Measurements from ENCODE around the gene PHKG1. TPM values are rescaled to one million over a fixed set of nuclear protein-coding genes. Genes with fewer than 3 reads are reported as not detected.
"Not testable (repeated sequence)": the region's sequence is repeated elsewhere in the genome, so short reads cannot be mapped to it uniquely, and the experiment has no call there.

Gene PHKG1
- total RNA-seq, 1 experiment from 2014 or later: 0.21 TPM

DNA sequence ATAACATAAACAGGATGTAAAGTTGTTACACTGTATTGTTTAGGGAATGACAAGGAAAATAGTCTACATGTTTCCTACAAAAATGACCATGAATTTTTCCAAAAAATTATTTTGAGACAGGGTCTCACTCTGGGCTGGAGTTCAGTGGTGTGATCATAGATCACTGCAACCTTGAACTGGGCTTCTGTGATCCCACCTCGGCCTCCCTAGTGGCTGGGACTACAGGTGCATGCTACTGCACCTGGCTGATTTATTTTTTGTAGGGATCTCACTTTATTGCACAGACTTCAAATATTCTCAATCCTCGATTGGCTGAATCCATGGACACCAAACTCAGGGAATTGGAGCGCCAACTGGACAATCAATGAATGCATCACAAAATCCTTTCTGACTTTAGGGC is 6.9 kb upstream of the PHKG1 start:
- Histone ChIP-seq H3K36me3 (peaks cover 63% of the 10 kb centered on the region), H3K9me3 (replicated peaks) (no peaks in the 10 kb centered on the region), H3K4me3 (no peak overlapping the region), H3K27me3 (replicated peaks) (no peaks in the 10 kb centered on the region), H3K27ac (no peak overlapping the region), H3K4me1 (replicated peaks) (peaks cover 4% of the 10 kb centered on the region)
- DNase-seq (ENCODE audit: low read depth in 1 of 2, low spot score in 2 of 2): no peak

DNA sequence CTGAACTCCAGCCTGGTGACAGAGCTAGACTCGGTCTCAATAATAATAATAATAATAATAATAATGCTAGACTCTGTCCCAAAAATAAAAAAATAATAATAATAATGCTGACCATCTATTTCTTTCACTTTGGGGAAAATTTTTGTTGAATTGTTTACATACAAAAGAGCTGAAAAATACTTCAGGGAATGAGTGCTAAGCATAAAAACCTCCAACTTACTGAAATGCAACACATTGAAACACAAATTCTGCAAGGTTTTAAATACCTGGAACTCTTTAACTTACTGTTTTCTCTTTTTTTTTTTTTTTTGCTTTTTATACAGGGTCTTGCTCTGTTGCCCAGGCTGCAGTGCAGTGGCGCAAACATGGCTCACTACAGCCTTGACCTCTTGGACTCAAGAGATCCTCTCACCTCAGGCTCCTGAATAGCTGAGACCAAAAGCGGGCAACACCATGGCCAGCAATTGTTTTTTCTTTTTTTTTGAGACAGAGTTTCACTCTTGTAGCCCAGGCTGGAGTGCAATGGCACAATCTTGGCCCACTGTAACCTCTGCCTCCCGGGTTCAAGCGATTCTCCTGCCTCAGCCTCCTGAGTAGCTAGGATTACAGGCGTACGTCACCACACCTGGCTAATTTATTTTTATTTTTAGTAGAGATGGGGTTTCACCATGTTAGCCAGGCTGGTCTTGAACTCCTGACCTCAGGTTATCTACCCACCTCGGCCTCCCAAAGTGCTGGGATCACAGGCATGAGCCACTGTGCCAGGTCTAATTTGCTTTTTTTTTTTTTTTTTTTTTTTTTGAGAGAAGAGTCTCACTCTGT is 5.6 kb upstream of the PHKG1 start:
- H3K4me3 ChIP-seq; H3K9me3 ChIP-seq (replicated peaks); DNase-seq (ENCODE audit: low read depth in 1 of 2, low spot score in 2 of 2); H3K27me3 ChIP-seq (replicated peaks); H3K4me1 ChIP-seq (replicated peaks); H3K27ac ChIP-seq: not testable (repeated sequence)
- H3K36me3 ChIP-seq: peaks cover 50% of the 10 kb centered on the region

DNA sequence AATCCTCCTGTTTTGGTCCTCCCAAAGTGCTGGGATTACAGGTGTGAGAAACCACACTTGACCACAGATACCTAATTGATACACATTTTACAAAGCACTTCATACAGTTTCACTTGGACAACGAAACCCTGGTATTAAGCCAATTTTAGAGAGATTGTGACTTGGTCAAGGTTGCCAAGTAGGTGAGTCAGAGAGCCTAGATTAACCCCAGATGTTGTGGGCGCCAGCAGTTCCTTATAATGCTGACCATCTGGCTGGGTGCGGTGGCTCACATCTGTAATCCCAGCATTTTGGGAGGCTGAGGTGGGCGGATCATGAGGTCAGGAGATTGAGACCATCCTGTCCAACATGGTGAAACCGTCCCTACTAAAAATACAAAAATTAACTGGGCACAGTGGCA is 4.9 kb upstream of the PHKG1 start:
- Histone ChIP-seq H3K4me3 (no peak overlapping the region), H3K27ac (no peak overlapping the region), H3K36me3 (peaks cover 43% of the 10 kb centered on the region), H3K27me3 (replicated peaks) (no peaks in the 10 kb centered on the region), H3K9me3 (replicated peaks) (no peaks in the 10 kb centered on the region), H3K4me1 (replicated peaks) (peaks cover 4% of the 10 kb centered on the region)
- DNase-seq (ENCODE audit: low read depth in 1 of 2, low spot score in 2 of 2): peak in 1 of 2 experiments; percentile 14

DNA sequence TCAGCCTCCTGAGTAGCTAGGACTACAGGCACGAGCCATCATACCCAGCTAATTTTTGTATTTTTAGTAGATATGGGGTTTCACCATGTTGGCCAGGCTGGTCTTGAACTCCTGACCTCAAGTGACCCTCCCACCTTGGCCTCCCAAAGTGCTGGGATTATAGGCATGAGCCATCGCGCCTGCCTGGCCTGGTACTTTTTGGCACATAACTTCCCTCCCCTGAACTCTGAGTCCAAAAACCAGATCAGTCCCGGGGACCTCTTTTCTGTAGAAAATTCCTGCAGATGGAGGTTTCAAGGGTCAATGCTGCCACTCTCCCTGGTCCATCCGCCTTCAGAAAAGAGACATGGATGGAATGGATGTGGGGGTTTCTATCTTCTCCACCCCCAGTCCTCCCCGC is 364 bp downstream of the PHKG1 start:
- H3K4me1 ChIP-seq (replicated peaks); H3K9me3 ChIP-seq (replicated peaks); H3K27me3 ChIP-seq (replicated peaks); H3K4me3 ChIP-seq; H3K36me3 ChIP-seq; H3K27ac ChIP-seq; DNase-seq (ENCODE audit: low read depth in 1 of 2, low spot score in 2 of 2): not testable (repeated sequence)

DNA sequence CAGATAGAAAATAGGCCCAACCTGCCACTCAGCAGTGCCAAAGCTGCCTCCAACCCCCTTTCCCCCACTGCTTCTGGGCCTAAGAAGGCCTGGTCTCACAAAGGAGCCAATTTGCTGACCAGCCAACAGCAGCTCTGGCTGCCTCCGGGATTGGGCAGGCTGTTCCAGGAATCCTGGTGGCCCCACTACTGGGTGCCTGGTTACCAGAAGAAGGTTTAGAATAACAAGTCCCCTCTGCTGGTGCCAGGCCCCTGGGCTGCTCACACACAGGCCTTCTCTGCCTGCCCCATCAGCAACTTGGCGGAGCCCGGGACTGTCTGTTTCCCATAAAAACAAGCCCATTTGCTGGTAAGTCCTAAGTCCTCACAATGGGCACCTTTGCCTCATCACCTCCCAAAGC is 1.2 kb downstream of the PHKG1 start:
- Histone ChIP-seq H3K4me3 (no peak overlapping the region), H3K4me1 (replicated peaks) (no peaks in the 10 kb centered on the region), H3K36me3 (no peaks in the 10 kb centered on the region), H3K27me3 (replicated peaks) (no peaks in the 10 kb centered on the region), H3K27ac (no peak overlapping the region), H3K9me3 (replicated peaks) (no peaks in the 10 kb centered on the region)
- DNase-seq (ENCODE audit: low read depth in 1 of 2, low spot score in 2 of 2): no peak

DNA sequence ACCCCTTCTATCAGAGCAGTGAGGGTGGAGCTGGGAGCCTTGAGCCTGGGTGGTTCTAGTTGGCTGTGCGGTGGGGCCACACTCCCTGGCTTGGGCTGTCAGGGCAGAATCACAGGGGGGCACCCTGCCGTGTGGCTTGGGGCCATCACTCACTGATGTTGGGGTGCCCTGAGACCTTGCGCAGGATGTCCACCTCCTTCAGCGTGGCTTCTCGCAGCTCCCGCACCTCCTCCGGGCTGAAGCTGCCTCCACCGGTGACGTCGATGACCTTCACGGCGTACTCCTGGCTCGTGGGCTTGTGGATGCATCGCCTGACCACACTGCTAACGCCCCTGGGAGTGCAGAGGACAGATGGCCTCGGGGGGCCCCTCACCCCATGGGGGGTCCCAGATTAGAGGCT is 5.3 kb downstream of the PHKG1 start:
- H3K4me1 ChIP-seq (replicated peaks): no peaks in the 10 kb centered on the region
- H3K4me3 ChIP-seq: no peak overlapping the region
- no peak for DNase-seq (ENCODE audit: low read depth in 1 of 2, low spot score in 2 of 2)
- H3K27ac ChIP-seq: no peak overlapping the region
- no peaks in the 10 kb centered on the region for H3K27me3 ChIP-seq (replicated peaks)
- no peaks in the 10 kb centered on the region for H3K9me3 ChIP-seq (replicated peaks)
- H3K36me3 ChIP-seq: 0 out of 2 replicates have a peak, but pooled peaks cover 3% of the 10 kb centered on the region

DNA sequence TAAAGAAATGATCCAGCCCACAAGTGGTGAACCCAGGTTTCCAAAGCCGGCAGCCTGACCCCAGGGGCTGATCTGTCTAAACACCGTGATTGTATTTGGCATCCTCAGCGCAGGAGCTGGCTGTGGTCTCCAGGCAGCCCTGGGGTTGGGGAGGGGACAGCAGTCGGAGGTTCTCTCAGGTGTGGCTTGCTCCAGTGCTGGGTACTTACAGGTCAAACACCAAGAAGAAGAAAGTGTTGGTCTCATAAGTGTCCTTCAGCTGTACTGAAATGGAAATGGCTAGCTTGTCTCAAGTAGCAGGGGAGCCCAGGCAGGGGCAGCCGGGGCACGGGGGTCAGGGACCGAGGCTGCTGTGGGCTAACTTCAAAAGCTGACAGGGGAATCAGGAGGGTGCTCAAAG is 6.0 kb downstream of the PHKG1 start:
- Histone ChIP-seq H3K9me3 (replicated peaks) (no peaks in the 10 kb centered on the region), H3K36me3 (peaks cover 3% of the 10 kb centered on the region; the same call in 1 of the 2 replicates), H3K4me1 (replicated peaks) (no peaks in the 10 kb centered on the region), H3K27me3 (replicated peaks) (no peaks in the 10 kb centered on the region), H3K4me3 (no peak overlapping the region), H3K27ac (no peak overlapping the region)
- DNase-seq (ENCODE audit: low read depth in 1 of 2, low spot score in 2 of 2): no peak

DNA sequence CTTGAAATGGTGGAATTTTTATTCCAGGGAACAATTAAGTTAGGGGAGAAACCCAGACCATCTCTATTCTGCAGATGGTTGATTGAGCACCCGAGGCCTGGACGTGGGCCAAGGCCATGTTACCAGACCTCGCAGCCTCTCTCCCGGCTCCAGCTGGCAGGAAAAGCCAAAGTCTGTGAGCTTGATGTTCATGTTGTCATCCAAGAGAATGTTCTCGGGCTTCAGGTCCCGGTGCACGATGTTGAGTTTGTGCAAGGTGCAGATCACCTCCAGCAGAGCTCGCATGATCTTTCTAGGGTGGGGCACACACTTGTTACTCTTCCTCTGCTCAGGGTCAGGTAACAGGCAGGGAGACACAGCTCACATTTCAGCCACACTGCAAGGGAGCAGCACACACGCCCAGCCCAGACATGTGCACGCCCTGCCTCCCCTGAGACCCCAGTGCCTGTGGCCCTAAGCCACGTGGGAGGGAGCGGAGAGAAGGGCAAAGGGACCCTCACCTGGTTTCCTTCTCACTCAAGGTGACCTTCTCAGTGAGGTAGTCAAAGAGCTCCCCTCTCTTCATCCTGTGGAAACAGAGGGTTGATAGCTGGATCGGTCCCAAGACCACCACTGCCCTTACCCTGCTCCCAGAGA is 9.5 kb downstream of the PHKG1 start:
- no peaks in the 10 kb centered on the region for H3K9me3 ChIP-seq (replicated peaks)
- H3K27me3 ChIP-seq (replicated peaks): no peaks in the 10 kb centered on the region
- no peak overlapping the region for H3K4me3 ChIP-seq
- peaks cover 18% of the 10 kb centered on the region for H3K36me3 ChIP-seq
- no peak overlapping the region for H3K27ac ChIP-seq
- no peak for DNase-seq (ENCODE audit: low read depth in 1 of 2, low spot score in 2 of 2)
- H3K4me1 ChIP-seq (replicated peaks): peaks cover 7% of the 10 kb centered on the region

DNA sequence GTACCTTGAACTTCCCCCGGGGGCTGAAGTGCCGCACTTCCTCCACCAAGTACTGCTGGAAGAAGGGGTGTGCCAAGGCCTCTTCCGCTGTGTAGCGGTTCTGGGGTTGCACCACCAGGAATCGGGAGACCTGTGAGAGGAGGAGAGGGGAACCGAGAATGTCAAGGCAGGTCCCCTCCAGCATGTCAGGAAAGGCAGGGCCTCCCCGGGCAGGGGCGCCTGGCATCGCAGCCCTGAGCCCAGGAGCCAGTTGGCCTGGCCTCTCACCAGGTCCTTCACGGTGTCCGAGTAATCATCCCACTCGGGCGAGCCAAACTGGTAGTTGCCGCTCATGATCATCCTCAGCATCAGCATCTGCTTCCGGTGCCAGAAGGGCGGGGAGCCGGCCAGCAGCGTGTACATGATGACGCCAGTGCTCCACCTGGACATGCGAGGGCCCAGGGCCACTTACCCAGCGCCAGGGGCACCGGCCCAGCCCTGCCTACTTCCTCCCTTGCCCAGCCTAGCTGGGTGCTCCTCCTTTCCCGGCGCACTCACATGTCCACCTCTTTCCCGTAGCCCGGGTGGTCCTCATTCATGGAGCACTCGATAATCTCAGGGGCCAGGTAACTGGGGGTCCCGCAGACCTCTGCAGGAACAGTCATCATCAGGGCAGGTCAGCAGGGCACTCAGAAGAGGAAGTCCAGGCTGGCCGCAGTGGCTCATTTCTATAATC is 11.0 kb downstream of the PHKG1 start:
- Histone ChIP-seq H3K4me3 (no peak overlapping the region), H3K9me3 (replicated peaks) (no peaks in the 10 kb centered on the region), H3K36me3 (peaks cover 24% of the 10 kb centered on the region), H3K4me1 (replicated peaks) (peaks cover 7% of the 10 kb centered on the region), H3K27ac (no peak overlapping the region), H3K27me3 (replicated peaks) (no peaks in the 10 kb centered on the region)
- no peak for DNase-seq (ENCODE audit: low read depth in 1 of 2, low spot score in 2 of 2)

DNA sequence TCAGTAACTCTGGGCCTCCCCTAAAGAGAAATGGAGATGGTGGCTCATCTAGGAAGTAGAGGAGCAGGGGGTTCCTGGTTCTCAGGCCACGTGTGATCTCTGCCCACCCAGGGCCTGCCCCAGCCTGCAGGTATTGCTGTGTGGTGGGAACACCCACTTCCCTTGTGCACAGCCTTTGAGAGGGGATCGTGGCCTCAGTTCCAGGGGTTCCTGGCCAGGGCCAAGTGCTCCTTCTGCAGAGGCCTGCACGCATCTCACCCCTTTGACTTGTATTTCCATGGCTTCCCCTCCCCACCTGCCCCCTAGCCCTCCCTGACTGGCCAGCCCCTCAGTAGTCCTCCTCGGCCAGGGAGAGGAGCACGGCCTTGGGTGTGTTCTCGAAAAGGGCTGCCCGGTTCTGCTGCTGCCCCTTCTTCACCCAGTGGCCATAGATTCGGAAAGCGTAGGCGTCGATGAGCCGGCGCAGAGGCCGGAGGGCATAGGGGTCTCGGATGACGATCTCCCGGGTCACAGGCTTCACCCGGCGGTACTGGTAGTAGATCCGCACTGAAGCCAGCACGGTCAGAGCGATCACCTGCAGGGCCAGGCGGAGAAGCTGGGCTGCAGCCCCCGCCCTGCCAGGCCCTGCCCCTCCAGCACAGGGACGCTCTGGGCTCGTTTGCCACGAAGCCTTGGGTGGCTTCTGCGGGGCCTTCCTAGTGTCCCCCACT is 11.9 kb downstream of the PHKG1 start:
- peaks cover 24% of the 10 kb centered on the region for H3K36me3 ChIP-seq
- H3K4me3 ChIP-seq, H3K27ac ChIP-seq: not testable (repeated sequence)

DNA sequence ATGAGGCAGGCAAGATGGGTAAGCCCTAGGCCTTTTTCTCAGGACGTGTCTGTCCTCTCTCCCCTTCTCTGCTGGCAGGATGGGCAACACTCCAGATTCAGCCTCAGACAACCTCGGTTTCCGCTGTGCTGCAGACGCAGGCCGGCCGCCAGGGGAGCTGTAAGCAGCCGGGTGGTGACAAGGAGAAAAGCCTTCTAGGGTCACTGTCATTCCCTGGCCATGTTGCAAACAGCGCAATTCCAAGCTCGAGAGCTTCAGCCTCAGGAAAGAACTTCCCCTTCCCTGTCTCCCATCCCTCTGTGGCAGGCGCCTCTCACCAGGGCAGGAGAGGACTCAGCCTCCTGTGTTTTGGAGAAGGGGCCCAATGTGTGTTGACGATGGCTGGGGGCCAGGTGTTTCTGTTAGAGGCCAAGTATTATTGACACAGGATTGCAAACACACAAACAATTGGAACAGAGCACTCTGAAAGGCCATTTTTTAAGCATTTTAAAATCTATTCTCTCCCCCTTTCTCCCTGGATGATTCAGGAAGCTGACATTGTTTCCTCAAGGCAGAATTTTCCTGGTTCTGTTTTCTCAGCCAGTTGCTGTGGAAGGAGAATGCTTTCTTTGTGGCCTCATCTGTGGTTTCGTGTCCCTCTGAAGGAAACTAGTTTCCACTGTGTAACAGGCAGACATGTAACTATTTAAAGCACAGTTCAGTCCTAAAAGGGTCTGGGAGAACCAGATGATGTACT is 13.1 kb downstream of the PHKG1 start:
- Histone ChIP-seq H3K27me3 (replicated peaks) (no peaks in the 10 kb centered on the region), H3K9me3 (replicated peaks) (no peaks in the 10 kb centered on the region), H3K4me3 (no peak overlapping the region), H3K4me1 (replicated peaks) (peaks cover 7% of the 10 kb centered on the region), H3K27ac (0 out of 2 replicates have a peak overlapping the region, but pooled peaks have one; percentile 28), H3K36me3 (peaks cover 24% of the 10 kb centered on the region)
- DNase-seq (ENCODE audit: low read depth in 1 of 2, low spot score in 2 of 2): peak; percentile 46 to 64

More for the DNA sequence above, 11.9 kb downstream of the PHKG1 start:
- not testable (repeated sequence) for H3K4me1 ChIP-seq (replicated peaks); DNase-seq (ENCODE audit: low read depth in 1 of 2, low spot score in 2 of 2); H3K27me3 ChIP-seq (replicated peaks); H3K9me3 ChIP-seq (replicated peaks)

DNA sequence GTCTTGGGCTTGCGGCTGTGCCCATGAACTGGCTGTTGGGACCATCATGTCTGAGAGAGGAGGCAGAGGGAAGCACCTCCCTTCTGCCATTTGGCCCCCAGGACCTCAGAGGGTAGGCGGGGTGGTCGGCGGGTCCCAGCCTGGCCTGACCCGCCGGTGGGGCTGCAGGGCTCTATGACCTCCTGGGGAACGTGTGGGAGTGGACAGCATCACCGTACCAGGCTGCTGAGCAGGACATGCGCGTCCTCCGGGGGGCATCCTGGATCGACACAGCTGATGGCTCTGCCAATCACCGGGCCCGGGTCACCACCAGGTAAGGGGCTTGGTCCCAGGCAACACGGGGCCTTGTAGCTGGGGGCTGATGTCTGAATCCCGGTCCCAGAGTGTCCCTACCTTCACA is 14.6 kb downstream of the PHKG1 start:
- Histone ChIP-seq H3K4me3 (no peak overlapping the region), H3K36me3 (peaks cover 28% of the 10 kb centered on the region), H3K4me1 (replicated peaks) (peaks cover 7% of the 10 kb centered on the region), H3K27ac (no peak overlapping the region), H3K9me3 (replicated peaks) (no peaks in the 10 kb centered on the region), H3K27me3 (replicated peaks) (no peaks in the 10 kb centered on the region)
- DNase-seq (ENCODE audit: low read depth in 1 of 2, low spot score in 2 of 2): no peak

DNA sequence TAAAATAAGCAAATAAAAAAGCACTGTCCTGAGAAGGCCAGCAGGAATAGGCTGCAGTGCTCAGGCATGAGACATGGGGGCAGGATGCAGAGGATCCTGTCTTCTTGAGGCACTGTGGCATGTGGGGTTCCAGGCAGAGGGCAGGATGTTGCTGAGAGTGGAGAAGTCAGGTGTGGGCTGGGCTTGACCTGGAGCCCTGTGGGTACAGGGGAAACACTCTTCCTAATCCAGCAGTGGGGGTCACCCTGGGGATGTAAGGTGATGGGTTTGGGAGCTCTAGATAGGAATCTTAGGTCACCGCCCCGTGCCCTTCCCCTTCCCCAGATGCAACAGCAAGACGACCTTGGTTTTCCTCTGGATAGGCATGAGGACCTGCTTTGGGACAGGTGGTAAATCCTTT is 15.1 kb downstream of the PHKG1 start:
- Histone ChIP-seq H3K36me3 (peaks cover 27% of the 10 kb centered on the region), H3K27ac (no peak overlapping the region), H3K4me1 (replicated peaks) (peaks cover 7% of the 10 kb centered on the region), H3K4me3 (no peak overlapping the region), H3K27me3 (replicated peaks) (no peaks in the 10 kb centered on the region), H3K9me3 (replicated peaks) (no peaks in the 10 kb centered on the region)
- no peak for DNase-seq (ENCODE audit: low read depth in 1 of 2, low spot score in 2 of 2)

All from SJSA1 (cell line).